ENCODE measurements around the gene DNAJC16.

GRCh38 chr1:15513919-15514318 lies 12.7 kb upstream of the DNAJC16 start:
- TF ChIP-seq POLR2AphosphoS5 (IDR thresholded peaks at IDR 0.05; ENCODE audit: low read depth, low read length): no peak
- no peak for TF ChIP-seq TAF1 (IDR thresholded peaks at IDR 0.05; ENCODE audit: low read depth, low read length)
